HS-5 (cell line): ENCODE results near the gene MFAP5.

Source experiments
- DNase-seq: peaks from one replicate; pipeline ENCODE4 v3.0.0-alpha.2; 2012; ENCODE audit warnings: low read depth

Gene MFAP5, protein sequence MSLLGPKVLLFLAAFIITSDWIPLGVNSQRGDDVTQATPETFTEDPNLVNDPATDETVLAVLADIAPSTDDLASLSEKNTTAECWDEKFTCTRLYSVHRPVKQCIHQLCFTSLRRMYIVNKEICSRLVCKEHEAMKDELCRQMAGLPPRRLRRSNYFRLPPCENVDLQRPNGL

DNA sequence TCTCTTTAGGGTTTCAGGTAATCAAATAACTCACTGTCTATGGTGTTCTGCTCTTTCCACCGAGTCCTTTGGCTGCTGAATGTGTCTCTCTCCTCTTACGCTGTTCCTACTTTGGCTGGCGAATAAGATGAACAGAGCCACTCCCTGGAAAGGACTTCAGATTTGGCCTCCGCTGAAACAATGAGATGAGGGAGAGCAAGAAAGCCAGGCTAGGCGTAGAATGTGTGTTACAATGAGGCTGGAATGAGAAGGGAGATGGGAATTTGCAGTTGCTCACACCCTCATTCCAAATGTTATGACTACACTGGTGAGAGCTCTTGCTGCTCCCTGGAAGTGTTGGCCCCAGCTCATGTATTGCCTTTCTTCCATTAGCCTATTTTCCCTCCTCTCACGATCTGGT, at the start of gene MFAP5:
Gene MFAP5, minus strand, starts transcription at position 234 of the 400 bp plus-strand sequence. CDS start 722 bp downstream, outside the sequence.
- no peak for DNase-seq

DNA sequence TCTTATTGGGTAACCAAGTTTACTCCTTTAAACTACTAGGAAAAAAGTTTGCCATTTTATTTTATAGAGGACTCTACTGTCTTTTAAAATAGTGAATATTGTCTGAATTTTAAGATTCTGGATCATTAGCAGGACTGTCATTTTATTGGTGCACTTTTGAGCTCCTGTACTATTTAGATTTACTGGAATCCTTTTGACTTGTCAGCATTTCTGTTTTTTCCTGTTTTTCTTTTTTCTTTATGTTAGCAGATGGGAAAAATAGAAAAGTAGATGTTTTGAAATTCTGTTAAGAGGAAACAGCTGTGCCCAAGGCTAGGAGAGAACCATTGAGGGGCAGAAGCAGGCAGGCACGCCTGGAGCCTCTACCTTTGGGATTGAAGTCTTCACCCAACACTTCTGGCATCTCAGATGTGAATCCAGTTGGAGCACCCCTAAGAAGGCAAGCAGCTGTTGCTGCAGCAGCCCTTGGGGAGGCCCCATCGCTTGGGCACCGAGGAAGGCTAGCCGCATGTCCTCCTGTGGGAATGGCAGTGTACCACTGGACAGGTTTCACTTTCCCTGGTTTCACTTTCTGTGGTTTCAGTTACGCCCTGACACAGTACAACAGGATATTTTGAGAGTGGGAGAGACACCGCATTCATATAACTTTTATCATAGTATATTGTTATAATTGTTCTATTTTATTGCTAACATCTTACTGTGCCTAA, 46.7 kb upstream of the MFAP5 start:
- DNase-seq, result no peak

DNA sequence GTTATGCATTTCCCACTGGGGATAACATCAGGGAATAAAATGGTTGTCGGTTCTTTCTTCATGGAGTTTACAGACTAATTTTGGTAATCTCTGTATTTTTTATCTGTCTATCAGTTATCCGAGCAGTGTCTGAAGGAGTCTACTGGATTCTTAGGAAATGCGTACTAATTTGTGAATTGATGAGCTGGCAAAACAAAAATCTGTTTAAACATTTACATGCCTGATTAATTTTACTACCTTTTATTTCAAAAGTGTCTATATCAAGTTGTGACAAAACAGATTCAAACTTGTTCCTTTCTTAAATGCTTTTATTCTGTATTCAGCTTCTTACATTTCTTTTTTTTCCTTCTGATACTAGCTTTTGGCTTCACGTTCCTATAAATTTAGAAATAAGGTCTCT, 39.5 kb upstream of the MFAP5 start:
- DNase-seq, result no peak

DNA sequence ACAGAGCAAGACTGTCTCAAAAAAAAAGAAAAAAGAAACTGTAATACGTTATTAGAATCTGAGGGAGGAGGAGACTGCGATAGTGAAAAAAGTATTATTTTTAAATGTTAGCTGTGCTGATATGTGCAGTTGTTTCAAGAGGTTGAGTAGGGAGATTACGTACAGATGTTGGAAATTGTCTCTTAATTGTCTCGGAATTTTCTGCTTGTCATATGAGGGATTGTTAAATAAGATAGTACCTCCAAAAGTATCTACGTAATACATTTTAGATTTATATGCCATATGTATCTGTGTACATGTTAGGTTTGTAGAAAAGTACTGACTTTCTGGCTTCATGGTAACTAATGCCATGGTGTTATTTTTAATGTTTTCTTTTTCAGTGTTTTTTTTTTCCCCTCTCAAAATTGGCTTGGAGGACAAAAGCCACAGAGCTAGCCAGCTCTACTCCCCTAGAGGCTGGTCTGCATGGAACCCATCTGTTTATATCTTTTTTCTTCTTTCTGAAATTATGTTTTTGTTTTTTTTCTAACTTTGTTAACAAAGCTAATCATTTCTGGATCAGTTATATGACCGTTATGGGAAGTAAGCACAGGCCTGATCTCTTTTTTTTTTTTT, 38.5 kb upstream of the MFAP5 start:
- no peak for DNase-seq

DNA sequence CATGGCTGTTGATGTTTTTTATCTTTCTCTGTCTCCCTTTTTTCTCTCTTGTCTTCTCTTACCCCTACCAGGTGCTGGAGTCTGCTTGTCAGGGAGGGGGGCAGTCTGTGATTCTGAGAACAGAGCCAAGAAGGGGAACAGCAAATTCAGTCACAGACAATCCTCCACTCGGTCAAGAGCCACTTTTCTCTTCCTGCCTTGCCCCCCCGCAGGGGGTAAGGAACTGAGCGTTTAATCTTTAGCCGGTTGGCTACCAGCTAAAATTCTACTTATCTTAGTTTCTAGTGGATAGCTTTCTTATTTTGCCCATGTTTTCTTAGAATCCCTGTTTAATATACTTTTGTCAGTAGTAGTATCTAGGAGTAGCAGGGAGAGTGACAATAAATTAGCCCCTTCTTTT, 37.1 kb upstream of the MFAP5 start:
- DNase-seq, result no peak

GRCh38 chr12:8698879-8699278, 36.3 kb upstream of the MFAP5 start:
- DNase-seq, result peak; percentile 28

DNA sequence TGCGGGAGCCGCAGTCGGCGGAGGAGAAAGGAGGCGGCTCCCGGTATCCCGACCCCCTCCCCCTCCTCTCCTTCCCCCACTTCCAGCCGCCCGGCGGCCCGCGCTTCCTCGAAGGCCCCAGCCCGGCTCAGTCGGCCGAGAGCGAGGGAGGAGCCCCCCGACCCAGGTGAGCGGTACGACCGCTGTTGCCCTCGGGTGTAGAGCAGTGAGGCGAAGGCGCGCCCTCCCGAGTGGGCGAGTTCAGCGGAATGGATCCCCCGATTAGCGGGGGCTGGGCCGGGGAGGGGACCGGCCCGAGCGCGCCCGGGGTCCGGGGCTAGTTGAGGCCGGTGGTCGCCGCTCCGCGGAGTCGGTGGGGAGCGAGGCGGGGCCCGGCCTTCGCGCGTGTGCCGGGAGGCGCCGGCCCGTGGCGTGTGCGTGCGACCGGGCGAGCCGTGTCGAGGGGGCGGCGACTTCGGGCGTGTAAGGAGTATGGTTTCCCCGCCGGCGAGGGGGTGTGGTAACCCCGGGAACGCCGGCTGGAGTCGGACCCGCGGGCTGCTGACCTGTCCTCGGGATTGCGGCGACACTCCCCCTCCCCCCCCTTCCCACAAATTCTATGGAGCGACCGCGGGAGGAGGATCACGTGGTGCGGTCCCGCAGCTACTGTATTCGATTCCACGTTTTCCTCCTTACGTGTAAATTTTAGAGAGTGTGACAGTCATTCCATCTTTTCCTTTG, 35.7 kb upstream of the MFAP5 start:
- peak; percentile 23 for DNase-seq

DNA sequence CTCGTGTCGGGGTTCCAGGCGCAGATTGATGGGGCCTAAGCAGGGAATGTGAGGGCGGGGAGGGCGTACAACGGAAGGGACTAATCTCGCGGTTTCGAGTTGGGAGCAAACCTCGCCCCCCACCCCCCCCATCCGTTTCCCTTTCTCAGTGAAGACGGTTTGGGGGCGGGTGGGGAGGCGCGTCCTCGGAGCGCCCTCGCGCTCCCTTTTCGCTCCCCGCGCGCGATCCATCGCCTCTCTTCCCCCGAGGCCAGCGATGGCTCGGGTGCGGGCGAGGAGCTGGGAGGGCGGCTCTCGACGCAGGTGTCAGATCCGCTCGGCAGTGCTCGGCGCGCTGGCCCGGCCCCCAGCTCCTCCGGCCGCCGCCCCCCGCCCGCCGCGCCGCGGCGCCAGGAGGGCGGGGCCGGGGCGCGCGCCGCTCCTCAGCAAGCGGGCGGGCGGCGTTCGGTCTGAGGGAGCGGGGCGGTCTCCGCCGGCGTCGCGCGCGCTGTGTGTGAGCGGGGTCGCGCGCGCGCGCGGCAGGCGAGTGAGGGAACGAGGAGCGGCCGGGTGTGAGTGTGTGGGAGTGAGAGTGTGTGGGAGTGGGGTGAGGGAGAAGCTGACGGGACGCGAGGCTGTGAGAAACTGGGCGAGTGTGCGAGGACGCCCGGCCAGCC, 35.0 kb upstream of the MFAP5 start, which contains the start of gene RIMKLB:
Gene RIMKLB, plus strand, starts transcription at position 516 of the 656 bp plus-strand sequence. CDS start 15,876 bp downstream, outside the sequence.
- DNase-seq, result peak; percentile 30

GRCh38 chr12:8697120-8697475, 34.5 kb upstream of the MFAP5 start:
- peak; percentile 8 for DNase-seq

GRCh38 chr12:8696442-8697090, 33.9 kb upstream of the MFAP5 start:
- DNase-seq, result no peak

GRCh38 chr12:8695116-8695515, 32.5 kb upstream of the MFAP5 start:
- DNase-seq, result no peak

DNA sequence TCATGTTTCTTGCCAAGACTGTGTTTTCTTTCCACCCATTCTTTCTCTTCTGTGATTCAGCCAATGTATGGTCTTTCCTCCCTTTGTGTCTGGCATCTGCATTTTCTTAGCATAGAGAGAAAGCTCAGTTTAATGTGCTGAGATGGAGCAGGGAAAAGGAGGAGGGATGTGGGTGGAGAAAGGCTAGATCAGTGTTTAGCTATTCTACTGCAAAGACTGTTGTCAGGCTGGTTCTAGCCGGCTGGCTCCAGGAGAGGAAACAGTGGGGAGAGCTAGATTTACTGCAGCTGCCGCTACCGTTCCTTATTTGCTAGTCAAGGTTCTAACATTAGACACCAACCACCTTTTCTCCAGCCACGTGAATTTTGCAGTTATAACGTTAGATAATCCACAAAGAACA, 29.9 kb upstream of the MFAP5 start:
- no peak for DNase-seq

- no peak for DNase-seq
Observed at GRCh38 chr12:8689681-8690080, 27.1 kb upstream of the MFAP5 start.

DNA sequence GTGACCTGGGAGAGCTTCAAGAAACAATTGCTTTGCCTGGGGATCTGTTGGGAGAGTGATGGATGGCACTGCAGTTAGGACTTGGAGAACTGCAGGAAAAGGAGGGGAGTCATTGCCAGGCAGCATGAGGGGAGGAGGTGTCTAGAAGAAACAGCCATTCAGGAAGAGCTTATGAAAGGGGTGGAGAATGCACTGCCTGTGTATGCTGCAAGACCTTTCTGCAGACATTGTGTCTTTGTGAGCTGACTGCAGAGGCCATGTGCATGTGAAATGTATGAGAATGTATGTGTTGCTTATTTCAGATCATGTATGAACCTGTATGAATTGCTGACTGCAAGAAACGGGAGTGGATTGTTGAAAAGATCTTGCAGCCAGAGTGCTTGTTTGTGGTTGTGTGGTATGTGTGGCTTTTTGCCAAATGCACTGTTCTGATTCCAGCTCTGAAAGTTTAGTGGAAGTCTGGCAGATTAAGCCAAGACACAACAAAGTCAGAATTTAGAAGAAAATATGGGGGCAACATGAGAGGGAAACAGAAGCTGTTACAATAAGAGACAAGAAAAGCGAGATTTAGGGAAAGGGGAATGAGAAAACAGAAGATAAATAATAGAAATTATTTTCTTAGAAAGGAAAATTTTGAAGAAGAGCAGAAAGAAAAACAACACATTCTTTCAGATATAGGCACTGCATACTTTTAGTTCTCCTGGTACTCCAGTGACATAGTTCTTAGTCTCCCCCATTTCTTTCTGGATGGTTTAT, 25.4 kb upstream of the MFAP5 start:
- peak; percentile 38 for DNase-seq

- no peak for DNase-seq
Observed at GRCh38 chr12:8685051-8685450, 22.4 kb upstream of the MFAP5 start.

DNA sequence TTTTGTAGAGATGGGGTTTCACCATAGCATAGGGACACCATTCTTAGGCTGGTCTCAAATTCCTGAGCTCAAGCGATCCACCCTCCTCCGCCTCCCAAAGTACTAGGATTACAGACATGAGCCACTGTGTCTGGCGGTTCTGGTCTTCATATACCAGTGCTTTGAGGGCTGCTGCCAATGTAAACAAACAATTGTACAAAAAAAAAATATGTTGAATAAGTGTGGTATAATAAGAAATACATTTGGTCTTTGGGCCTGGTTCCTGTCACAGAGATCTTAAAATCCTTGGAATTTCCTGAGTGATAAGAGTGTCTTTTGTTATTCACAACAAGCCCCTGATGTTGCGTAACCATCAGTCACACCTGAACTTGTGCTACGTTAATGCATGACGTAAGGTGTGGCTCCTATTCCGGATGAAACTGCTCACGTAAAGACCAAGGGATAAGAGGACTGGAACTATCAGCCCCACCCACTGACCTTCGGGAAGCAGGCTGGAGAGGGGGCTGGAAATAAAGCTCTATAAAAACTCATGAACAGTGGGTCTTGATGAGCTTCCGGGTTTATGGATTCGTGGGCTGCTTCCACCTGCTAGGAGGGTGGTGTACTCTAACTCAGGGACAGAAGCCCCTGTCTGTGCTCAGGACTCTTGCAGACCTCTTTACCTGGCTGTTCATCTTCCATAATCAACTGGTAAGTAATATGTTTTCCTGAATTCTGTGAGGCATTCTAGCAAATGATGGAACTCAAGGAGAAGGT, 18.7 kb upstream of the MFAP5 start:
- DNase-seq, result no peak

- DNase-seq, result no peak
Observed at GRCh38 chr12:8680533-8680932, 17.9 kb upstream of the MFAP5 start.

DNA sequence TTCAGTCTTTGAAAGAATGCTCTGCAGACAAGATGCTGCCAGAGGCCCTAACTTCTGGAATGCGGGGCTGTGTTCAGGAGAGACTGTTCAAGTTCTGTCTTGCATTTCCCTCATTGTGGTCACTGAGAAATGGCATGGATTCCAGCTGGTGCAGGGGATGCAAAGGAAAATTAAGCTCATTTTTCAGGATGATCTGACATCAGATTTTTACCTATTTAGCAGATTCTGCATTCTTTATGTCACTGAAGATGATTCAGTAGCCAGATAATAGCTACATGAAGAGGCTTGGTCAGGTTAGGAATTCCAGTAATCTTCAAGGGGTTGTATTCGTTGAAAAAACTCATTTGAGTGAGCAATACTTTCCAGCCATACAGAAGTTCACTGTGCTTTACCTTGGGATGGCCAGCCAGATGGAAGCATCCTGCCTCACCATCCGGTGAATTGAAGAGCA, 16.1 kb upstream of the MFAP5 start:
- peak; percentile 36 for DNase-seq

GRCh38 chr12:8677362-8677761, 14.7 kb upstream of the MFAP5 start:
- no peak for DNase-seq

GRCh38 chr12:8676651-8677050, 14.0 kb upstream of the MFAP5 start:
- DNase-seq, result no peak
